Panc1 (cell line): ENCODE data around the gene B2M. TPM values are rescaled to one million over a fixed set of nuclear protein-coding genes. Genes with fewer than 3 reads are reported as not detected.

Experiments
- ATAC-seq: fragments of 200-7000 bp; cut with Tn5 transposase; 2 replicates; pipeline ENCODE4 v1.9.1; 2020; ENCODE audit warnings: mild to moderate bottlenecking, moderate library complexity
- BruUV-seq: library from RNA; stranded (reverse); fragments of 400-500 nt; replicated peaks from 2 replicates; lab custom pipeline; 2021; lab: Mats Ljungman, UMichigan
- CTCF ChIA-PET: fragments of 300-600 bp; sonication (Branson Sonifier 250); formaldehyde crosslinking; loops from one replicate; lab custom pipeline; 2022; ENCODE audit warnings: antibody characterized with exemption; lab: Charles Lee
- POLR2A ChIA-PET: fragments of 300-600 bp; sonication (Branson Sonifier 250); formaldehyde crosslinking; loops from one replicate; lab custom pipeline; 2022; ENCODE audit warnings: antibody characterized with exemption; lab: Charles Lee
- DNase-seq: peaks from one replicate; pipeline ENCODE4 v3.0.0-alpha.2; 2010; ENCODE audit warnings: low read depth, low spot score
- H3K27ac ChIP-seq: 2 replicates; pipeline ENCODE4 v1.5.1; 2011; ENCODE audit warnings: mild to moderate bottlenecking, low read length, inconsistent platforms
- H3K27me3 ChIP-seq: fragments of 200-500 bp; sonication (Bioruptor generic); 2 replicates; pipeline ENCODE4 v1.6.0; 2014; ENCODE audit warnings: low read length, inconsistent platforms; ENCODE audit not compliant: control insufficient read depth, insufficient read depth
- H3K36me3 ChIP-seq: fragments of 200-500 bp; sonication (Bioruptor generic); 2 replicates; pipeline ENCODE4 v1.5.1; 2014; ENCODE audit warnings: inconsistent platforms, mild to moderate bottlenecking, low read length, moderate library complexity; ENCODE audit not compliant: control insufficient read depth, insufficient read depth
- H3K4me1 ChIP-seq: 2 replicates; pipeline ENCODE4 v1.5.1; 2011; ENCODE audit warnings: inconsistent platforms, mild to moderate bottlenecking, low read length, moderate library complexity; ENCODE audit not compliant: control insufficient read depth, insufficient read depth
- H3K4me3 ChIP-seq, 2 experiments: 2 replicates each; pipeline ENCODE4 v1.5.1; 2011 to 2012; ENCODE audit warnings: low read depth in 2 of 2, low read length in 2 of 2, mild to moderate bottlenecking in 2 of 2, inconsistent platforms in 1 of 2, moderate library complexity in 1 of 2
- H3K9me3 ChIP-seq: fragments of 200-500 bp; sonication (Bioruptor generic); 2 replicates; pipeline ENCODE4 v1.5.1; 2014; ENCODE audit warnings: low read depth, mild to moderate bottlenecking, inconsistent platforms, low read length, moderate library complexity; ENCODE audit not compliant: control insufficient read depth, insufficient read depth
- POLR2AphosphoS5 ChIP-seq: IDR thresholded peaks from 2 replicates; pipeline ENCODE4 v1.6.1; 2012; ENCODE audit warnings: mild to moderate bottlenecking, low read depth, low read length, moderate library complexity
- REST ChIP-seq, 2 experiments: IDR thresholded peaks; 2 replicates each; pipeline ENCODE4 v1.6.1; 2011 to 2012; ENCODE audit warnings: low read depth in 2 of 2, control low read depth in 1 of 2, low read length in 1 of 2, mild to moderate bottlenecking in 1 of 2, moderate library complexity in 1 of 2; ENCODE audit not compliant: insufficient read depth in 1 of 2
- SIN3A ChIP-seq: IDR thresholded peaks from 2 replicates; pipeline ENCODE4 v1.6.1; 2012; ENCODE audit warnings: low read depth, mild to moderate bottlenecking, low read length, moderate library complexity, borderline replicate concordance; ENCODE audit not compliant: insufficient read depth
- TCF7L2 ChIP-seq: IDR thresholded peaks from 2 replicates; pipeline ENCODE4 v1.6.1; 2011; ENCODE audit warnings: mild to moderate bottlenecking, low read depth, low read length, inconsistent platforms
- in situ Hi-C: cut with HindIII; loops from 2 replicates; pipeline ENCODE4 v1.10.0; 2016; ENCODE audit warnings: low sequenced_read_pairs, low pct_unique_long_range_greater_than_20kb
- intact Hi-C: fragments of 100-400 bp; cut with micrococcal nuclease; formaldehyde crosslinking; loops from one replicate; pipeline ENCODE4 v1.10.0; 2022; ENCODE audit not compliant: unreplicated experiment
- total RNA-seq: library from RNA; stranded (reverse); gene quantifications from one replicate; pipeline ENCODE4 v1.2.1, GENCODE V29; 2021; ENCODE audit not compliant: unreplicated experiment
- TF ChIP-seq, protein P1 (sequence below): fragments of 450-650 bp; IDR thresholded peaks from 2 replicates; pipeline ENCODE4 v1.5.1; 2017; ENCODE audit warnings: mild to moderate bottlenecking

Gene B2M
- total RNA-seq, 1 experiment from 2014 or later: 914 TPM

- DNase-seq: no peak
- Histone ChIP-seq H3K27me3 (no peaks in the 10 kb centered on the region; the same call in 1 of the 2 replicates), H3K4me3 (no peak overlapping the region), H3K27ac (no peak overlapping the region), H3K36me3 (no peaks in the 10 kb centered on the region), H3K9me3 (no peaks in the 10 kb centered on the region), H3K4me1 (no peaks in the 10 kb centered on the region)
- in situ Hi-C loops: no loop called here
- intact Hi-C loops: no loop called here
- POLR2A ChIA-PET: interaction anchor here (0.6 kb wide), 1 partner anchor 13 kb away, joined by 3 read pairs; no protein-coding TSS in a partner anchor
- no TSS peak for BruUV-seq
- no peak for ATAC-seq
- TF ChIP-seq TCF7L2 (no peak), REST (IDR thresholded peaks at IDR 0.05; ENCODE audit: insufficient read depth in 1 of 2, low read depth in 2 of 2, low read length in 1 of 2) (no peak), POLR2AphosphoS5 (no peak), SIN3A (no peak)
- TF ChIP-seq, protein P1, sequence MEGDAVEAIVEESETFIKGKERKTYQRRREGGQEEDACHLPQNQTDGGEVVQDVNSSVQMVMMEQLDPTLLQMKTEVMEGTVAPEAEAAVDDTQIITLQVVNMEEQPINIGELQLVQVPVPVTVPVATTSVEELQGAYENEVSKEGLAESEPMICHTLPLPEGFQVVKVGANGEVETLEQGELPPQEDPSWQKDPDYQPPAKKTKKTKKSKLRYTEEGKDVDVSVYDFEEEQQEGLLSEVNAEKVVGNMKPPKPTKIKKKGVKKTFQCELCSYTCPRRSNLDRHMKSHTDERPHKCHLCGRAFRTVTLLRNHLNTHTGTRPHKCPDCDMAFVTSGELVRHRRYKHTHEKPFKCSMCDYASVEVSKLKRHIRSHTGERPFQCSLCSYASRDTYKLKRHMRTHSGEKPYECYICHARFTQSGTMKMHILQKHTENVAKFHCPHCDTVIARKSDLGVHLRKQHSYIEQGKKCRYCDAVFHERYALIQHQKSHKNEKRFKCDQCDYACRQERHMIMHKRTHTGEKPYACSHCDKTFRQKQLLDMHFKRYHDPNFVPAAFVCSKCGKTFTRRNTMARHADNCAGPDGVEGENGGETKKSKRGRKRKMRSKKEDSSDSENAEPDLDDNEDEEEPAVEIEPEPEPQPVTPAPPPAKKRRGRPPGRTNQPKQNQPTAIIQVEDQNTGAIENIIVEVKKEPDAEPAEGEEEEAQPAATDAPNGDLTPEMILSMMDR: no peak
- CTCF ChIA-PET: no interaction called here
Observed at GRCh38 chr15:44753345-44753744, 42.0 kb downstream of the B2M start.

DNA sequence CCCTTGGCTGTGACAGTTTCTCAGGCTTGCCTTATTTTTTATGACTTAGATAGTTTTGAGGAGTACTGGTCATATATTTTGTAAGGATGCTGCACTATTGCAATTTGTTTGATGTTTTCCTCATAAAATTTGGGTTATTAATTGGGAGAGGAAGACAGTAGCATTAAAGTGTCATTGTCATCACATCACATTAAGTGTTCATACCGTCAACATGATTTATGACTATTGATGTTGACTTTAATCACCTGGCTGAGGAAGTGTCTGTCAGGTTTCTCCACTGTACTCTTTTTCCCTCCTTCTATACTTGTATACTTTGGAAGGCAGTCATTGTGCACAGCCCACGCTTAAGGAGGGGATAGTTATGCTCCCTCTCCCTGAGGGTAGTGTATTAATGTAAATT, 51.9 kb downstream of the B2M start:
- no TSS peak for BruUV-seq
- no peaks in the 10 kb centered on the region for H3K36me3 ChIP-seq
- no peaks in the 10 kb centered on the region for H3K4me1 ChIP-seq
- no peak overlapping the region for H3K4me3 ChIP-seq
- in situ Hi-C loops (no loop called here), intact Hi-C loops (no loop called here)
- no peak for DNase-seq
- no peaks in the 10 kb centered on the region for H3K9me3 ChIP-seq
- CTCF ChIA-PET: no interaction called here
- no peak overlapping the region for H3K27ac ChIP-seq
- POLR2A ChIA-PET: no interaction called here
- no peak for TF ChIP-seq TCF7L2
- TF ChIP-seq SIN3A: no peak
- TF ChIP-seq REST (IDR thresholded peaks at IDR 0.05; ENCODE audit: insufficient read depth in 1 of 2, low read depth in 2 of 2, low read length in 1 of 2): no peak
- no peak for TF ChIP-seq POLR2AphosphoS5
- TF ChIP-seq, protein P1: no peak
- ATAC-seq: no peak
- H3K27me3 ChIP-seq: peaks cover 3% of the 10 kb centered on the region; the same call in 1 of the 2 replicates
